ENCODE measurements around the gene SCGB3A2.
"Not testable (repeated sequence)": the region's sequence is repeated elsewhere in the genome, so short reads cannot be mapped to it uniquely, and the experiment has no call there.

DNA sequence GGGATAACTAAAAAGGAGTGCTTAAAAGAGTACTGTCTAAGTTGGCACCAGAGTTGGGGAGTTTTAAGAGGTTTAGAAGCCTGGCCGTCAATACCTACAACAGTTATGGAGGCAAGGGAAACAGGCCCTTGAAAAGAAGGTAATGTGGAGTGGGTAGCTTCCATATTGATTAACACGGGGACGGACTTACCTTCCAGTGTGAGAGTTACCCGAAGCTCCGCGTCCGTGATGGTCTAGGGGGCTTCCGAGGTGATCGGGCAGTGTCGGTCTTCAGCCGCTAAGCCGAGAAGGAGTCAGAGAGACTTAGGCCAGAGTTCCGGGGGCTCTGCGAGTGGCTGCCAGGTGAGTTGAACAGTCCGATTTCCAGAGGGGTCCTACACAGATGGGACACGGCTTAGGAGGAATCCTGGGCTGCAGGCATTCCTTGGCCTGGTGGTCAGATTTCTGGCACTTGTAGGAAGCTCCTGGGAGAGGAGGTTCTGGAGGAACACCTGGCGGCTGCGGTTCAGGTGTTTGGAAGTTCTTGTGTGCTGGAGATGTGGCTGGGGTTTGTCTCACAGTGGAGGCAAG is 6.4 kb upstream of the SCGB3A2 start:
- not testable (repeated sequence) for TF ChIP-seq POLR2AphosphoS5 (IDR thresholded peaks at IDR 0.05; ENCODE audit: insufficient read depth, low read depth, low read length); CTCF (IDR thresholded peaks at IDR 0.05; ENCODE audit: extremely low read depth in 1 of 2, insufficient read depth in 1 of 2, low read depth in 1 of 2, low read length in 2 of 2)
